ENCODE measurements around the gene GFRA1. TPM values are rescaled to one million over a fixed set of nuclear protein-coding genes. Genes with fewer than 3 reads are reported as not detected.

Gene GFRA1
- polyA plus RNA-seq, 1 of the 3 experiments (the other 2 are of a cell fraction), result 1.6 TPM

GRCh38 chr10:116178086-116178605 is 94.9 kb downstream of the GFRA1 start:
- Histone ChIP-seq H3K4me3 (ENCODE audit: low read depth in 2 of 2, low read length in 1 of 2) (no peak overlapping the region), H3K9me2 (no peaks in the 10 kb centered on the region), H3K36me3 (replicated peaks in 1 of 2; ENCODE audit: control insufficient read depth in 1 of 2, insufficient read depth in 2 of 2, low read length in 1 of 2) (no peaks in the 10 kb centered on the region), H3F3A (replicated peaks; ENCODE audit: insufficient read depth) (no peaks in the 10 kb centered on the region), H3K27me3 (ENCODE audit: insufficient read depth) (no peaks in the 10 kb centered on the region), H3K27ac (ENCODE audit: low read depth in 2 of 2, low read length in 1 of 2) (no peak overlapping the region), H4K20me1 (ENCODE audit: insufficient read depth) (no peaks in the 10 kb centered on the region), H3K4me2 (no peak overlapping the region), H3K4me1 (ENCODE audit: control insufficient read depth in 1 of 2, insufficient read depth in 2 of 2, low read depth in 1 of 2, low read length in 1 of 2) (no peaks in the 10 kb centered on the region), H3K9me3 (no peaks in the 10 kb centered on the region), H3K79me2 (ENCODE audit: insufficient read depth) (no peaks in the 10 kb centered on the region), H2AFZ (ENCODE audit: low read depth) (no peak overlapping the region), H3K9ac (no peak overlapping the region)
- WGBS (ENCODE audit: low lambda C conversion rate), result 33% methylated on average over 9 of the region's 9 CpGs
- ChIA-PET CTCF (no interaction called here), POLR2A (interaction anchor here (0.6 kb wide), 1 partner anchor 177 kb away, joined by 3 read pairs; no protein-coding TSS in a partner anchor)
- no peak for TF ChIP-seq CTCF (IDR thresholded peaks at IDR 0.05)
- TF ChIP-seq, protein P1, sequence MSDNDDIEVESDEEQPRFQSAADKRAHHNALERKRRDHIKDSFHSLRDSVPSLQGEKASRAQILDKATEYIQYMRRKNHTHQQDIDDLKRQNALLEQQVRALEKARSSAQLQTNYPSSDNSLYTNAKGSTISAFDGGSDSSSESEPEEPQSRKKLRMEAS (IDR thresholded peaks at IDR 0.05; ENCODE audit: low read depth), result no peak
- TF ChIP-seq RXRA (IDR thresholded peaks at IDR 0.05; ENCODE audit: borderline replicate concordance, low read depth), result no peak
- TF ChIP-seq NRF1 (IDR thresholded peaks at IDR 0.05; ENCODE audit: low read depth, low read length), result no peak
- no peak for TF ChIP-seq SMC3 (IDR thresholded peaks at IDR 0.05; ENCODE audit: low read depth, low read length)
- TF ChIP-seq GABPA (IDR thresholded peaks at IDR 0.05; ENCODE audit: low read depth), result no peak
- no peak for TF ChIP-seq POLR2AphosphoS5 (IDR thresholded peaks at IDR 0.05; ENCODE audit: low read depth, low read length)
- TF ChIP-seq NFIC (IDR thresholded peaks at IDR 0.05; ENCODE audit: borderline replicate concordance), result no peak
- no peak for TF ChIP-seq TCF12 (IDR thresholded peaks at IDR 0.05)
- TF ChIP-seq TEAD4 (IDR thresholded peaks at IDR 0.05; ENCODE audit: borderline replicate concordance, insufficient read depth), result no peak
- TF ChIP-seq ELF1 (IDR thresholded peaks at IDR 0.05), result no peak
- TF ChIP-seq RFX5 (IDR thresholded peaks at IDR 0.05; ENCODE audit: low read length), result no peak
- TF ChIP-seq RAD21 (IDR thresholded peaks at IDR 0.05; ENCODE audit: low read length), result no peak
- no peak for TF ChIP-seq USF2 (IDR thresholded peaks at IDR 0.05; ENCODE audit: borderline replicate concordance, low read depth, low read length)
- DNase-seq, result no peak

DNA sequence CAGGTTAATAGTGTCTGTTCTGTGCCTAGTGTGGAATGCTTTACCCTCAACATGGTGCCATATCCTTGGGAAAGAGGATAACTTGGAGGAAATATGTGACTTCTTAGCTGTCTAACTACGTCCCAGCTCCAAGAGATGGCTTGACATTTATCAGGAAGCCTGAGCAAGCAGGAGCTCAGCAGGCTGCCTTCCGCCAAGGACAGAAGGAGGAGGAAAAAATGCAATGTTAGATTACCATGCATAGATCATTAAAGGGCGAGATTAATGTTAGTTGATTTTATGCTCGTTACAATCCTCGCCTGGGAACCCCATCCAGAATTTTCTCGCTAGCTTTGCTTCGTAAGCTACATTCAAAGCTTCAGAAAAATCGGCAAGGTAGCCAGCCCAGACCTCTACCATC is 97.8 kb downstream of the GFRA1 start:
- H3K4me1 ChIP-seq (ENCODE audit: control insufficient read depth in 1 of 2, insufficient read depth in 2 of 2, low read depth in 1 of 2, low read length in 1 of 2), result no peaks in the 10 kb centered on the region; a peak in 1 of 4 replicates
- no peaks in the 10 kb centered on the region for H3K9me3 ChIP-seq
- no peaks in the 10 kb centered on the region for H3K79me2 ChIP-seq (ENCODE audit: insufficient read depth)
- WGBS (ENCODE audit: low lambda C conversion rate), result 40% methylated on average over 8 of the region's 8 CpGs
- no peaks in the 10 kb centered on the region for H4K20me1 ChIP-seq (ENCODE audit: insufficient read depth)
- ChIA-PET POLR2A (no interaction called here), CTCF (interaction anchor here (1.7 kb wide), 1 partner anchor 9 kb away, joined by 5 read pairs; no protein-coding TSS in a partner anchor)
- no peak overlapping the region for H2AFZ ChIP-seq (ENCODE audit: low read depth)
- no peak overlapping the region for H3K4me2 ChIP-seq
- H3K9ac ChIP-seq, result no peak overlapping the region
- no peaks in the 10 kb centered on the region for H3K9me2 ChIP-seq
- H3K27me3 ChIP-seq (ENCODE audit: insufficient read depth), result no peaks in the 10 kb centered on the region
- H3K4me3 ChIP-seq (ENCODE audit: low read depth in 2 of 2, low read length in 1 of 2), result no peak overlapping the region
- no peaks in the 10 kb centered on the region for H3F3A ChIP-seq (replicated peaks; ENCODE audit: insufficient read depth)
- no peaks in the 10 kb centered on the region for H3K36me3 ChIP-seq (replicated peaks in 1 of 2; ENCODE audit: control insufficient read depth in 1 of 2, insufficient read depth in 2 of 2, low read length in 1 of 2)
- DNase-seq, result no peak
- no peak overlapping the region for H3K27ac ChIP-seq (ENCODE audit: low read depth in 2 of 2, low read length in 1 of 2)
- TF ChIP-seq, protein P2, sequence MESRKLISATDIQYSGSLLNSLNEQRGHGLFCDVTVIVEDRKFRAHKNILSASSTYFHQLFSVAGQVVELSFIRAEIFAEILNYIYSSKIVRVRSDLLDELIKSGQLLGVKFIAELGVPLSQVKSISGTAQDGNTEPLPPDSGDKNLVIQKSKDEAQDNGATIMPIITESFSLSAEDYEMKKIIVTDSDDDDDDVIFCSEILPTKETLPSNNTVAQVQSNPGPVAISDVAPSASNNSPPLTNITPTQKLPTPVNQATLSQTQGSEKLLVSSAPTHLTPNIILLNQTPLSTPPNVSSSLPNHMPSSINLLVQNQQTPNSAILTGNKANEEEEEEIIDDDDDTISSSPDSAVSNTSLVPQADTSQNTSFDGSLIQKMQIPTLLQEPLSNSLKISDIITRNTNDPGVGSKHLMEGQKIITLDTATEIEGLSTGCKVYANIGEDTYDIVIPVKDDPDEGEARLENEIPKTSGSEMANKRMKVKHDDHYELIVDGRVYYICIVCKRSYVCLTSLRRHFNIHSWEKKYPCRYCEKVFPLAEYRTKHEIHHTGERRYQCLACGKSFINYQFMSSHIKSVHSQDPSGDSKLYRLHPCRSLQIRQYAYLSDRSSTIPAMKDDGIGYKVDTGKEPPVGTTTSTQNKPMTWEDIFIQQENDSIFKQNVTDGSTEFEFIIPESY (IDR thresholded peaks at IDR 0.05; ENCODE audit: borderline replicate concordance, low read depth), result no peak
- TF ChIP-seq RCOR1 (IDR thresholded peaks at IDR 0.05; ENCODE audit: low read length) (no peak), RAD21 (IDR thresholded peaks at IDR 0.05; ENCODE audit: low read length) (no peak), YY1 (IDR thresholded peaks at IDR 0.05; ENCODE audit: low read depth) (no peak), TCF12 (IDR thresholded peaks at IDR 0.05) (no peak), NFIC (IDR thresholded peaks at IDR 0.05; ENCODE audit: borderline replicate concordance) (no peak), MEF2A (IDR thresholded peaks at IDR 0.05; ENCODE audit: borderline replicate concordance, low read depth) (no peak), TAF1 (IDR thresholded peaks at IDR 0.05; ENCODE audit: borderline replicate concordance, low read depth, low read length) (no peak), FOXJ3 (CRISPR knock-in tag; IDR thresholded peaks at IDR 0.05) (no peak), SMC3 (IDR thresholded peaks at IDR 0.05; ENCODE audit: low read depth, low read length) (no peak), RXRA (IDR thresholded peaks at IDR 0.05; ENCODE audit: borderline replicate concordance, low read depth) (no peak)
- TF ChIP-seq, protein P3, sequence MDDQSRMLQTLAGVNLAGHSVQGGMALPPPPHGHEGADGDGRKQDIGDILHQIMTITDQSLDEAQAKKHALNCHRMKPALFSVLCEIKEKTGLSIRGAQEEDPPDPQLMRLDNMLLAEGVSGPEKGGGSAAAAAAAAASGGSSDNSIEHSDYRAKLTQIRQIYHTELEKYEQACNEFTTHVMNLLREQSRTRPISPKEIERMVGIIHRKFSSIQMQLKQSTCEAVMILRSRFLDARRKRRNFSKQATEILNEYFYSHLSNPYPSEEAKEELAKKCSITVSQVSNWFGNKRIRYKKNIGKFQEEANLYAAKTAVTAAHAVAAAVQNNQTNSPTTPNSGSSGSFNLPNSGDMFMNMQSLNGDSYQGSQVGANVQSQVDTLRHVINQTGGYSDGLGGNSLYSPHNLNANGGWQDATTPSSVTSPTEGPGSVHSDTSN (IDR thresholded peaks at IDR 0.05), result no peak
- TF ChIP-seq, protein P4, sequence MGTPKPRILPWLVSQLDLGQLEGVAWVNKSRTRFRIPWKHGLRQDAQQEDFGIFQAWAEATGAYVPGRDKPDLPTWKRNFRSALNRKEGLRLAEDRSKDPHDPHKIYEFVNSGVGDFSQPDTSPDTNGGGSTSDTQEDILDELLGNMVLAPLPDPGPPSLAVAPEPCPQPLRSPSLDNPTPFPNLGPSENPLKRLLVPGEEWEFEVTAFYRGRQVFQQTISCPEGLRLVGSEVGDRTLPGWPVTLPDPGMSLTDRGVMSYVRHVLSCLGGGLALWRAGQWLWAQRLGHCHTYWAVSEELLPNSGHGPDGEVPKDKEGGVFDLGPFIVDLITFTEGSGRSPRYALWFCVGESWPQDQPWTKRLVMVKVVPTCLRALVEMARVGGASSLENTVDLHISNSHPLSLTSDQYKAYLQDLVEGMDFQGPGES (IDR thresholded peaks at IDR 0.05; ENCODE audit: low read depth, low read length), result no peak

Data from SK-N-SH (cell line).